Measurements from ENCODE around the gene NPFFR1.

NPFFR1 gene

DNA sequence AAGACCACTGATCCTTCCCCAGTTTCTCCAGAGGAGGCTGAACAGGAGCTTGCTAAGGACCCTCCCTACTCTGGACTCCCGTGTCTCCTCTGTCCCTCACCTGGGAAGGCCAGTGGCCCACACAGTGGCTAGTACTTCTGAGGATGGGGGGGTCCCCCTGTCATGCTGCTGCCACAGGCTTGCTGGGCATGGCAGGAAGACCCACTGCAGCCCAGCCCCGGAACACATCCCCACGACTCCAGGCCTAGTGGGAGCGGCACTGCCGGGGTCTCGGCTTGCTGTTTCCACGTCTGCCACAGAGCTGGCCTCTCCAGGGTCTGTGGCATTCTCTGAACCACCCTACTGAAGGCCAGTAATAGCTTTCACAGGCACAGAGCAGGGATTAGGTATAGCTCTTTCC is 25.9 kb upstream of the NPFFR1 start:
- Histone ChIP-seq H3K14ac (ENCODE audit: low read length in 2 of 2) (no peak overlapping the region), H2AFZ (ENCODE audit: low read depth, low read length) (no peak overlapping the region), H2AK5ac (ENCODE audit: low read length, severe bottlenecking) (no peak overlapping the region), H3K4ac (ENCODE audit: low read depth in 1 of 2, low read length in 2 of 2) (no peak overlapping the region), H2BK5ac (ENCODE audit: low read depth, low read length, poor library complexity, severe bottlenecking) (no peak overlapping the region), H3K79me1 (replicated peaks; ENCODE audit: low read length, poor library complexity, severe bottlenecking) (no peaks in the 10 kb centered on the region), H3K9ac (ENCODE audit: low read length) (no peak overlapping the region), H2BK120ac (ENCODE audit: low read depth, low read length) (no peak overlapping the region), H3K27ac (ENCODE audit: low read length, poor library complexity, severe bottlenecking) (no peak overlapping the region), H3K23ac (ENCODE audit: low read length in 2 of 2) (no peak overlapping the region), H3K4me2 (ENCODE audit: low read length, poor library complexity, severe bottlenecking) (no peak overlapping the region), H2BK12ac (ENCODE audit: low read length in 2 of 2) (no peak overlapping the region), H3K4me1 (ENCODE audit: control insufficient read depth, insufficient read depth, low read depth, low read length) (no peaks in the 10 kb centered on the region), H4K91ac (ENCODE audit: low read length) (no peak overlapping the region), H4K8ac (ENCODE audit: low read length) (no peak overlapping the region), H3K18ac (ENCODE audit: low read depth in 1 of 2, low read length in 2 of 2) (no peak overlapping the region), H3K27me3 (ENCODE audit: control insufficient read depth in 1 of 2, insufficient read depth in 1 of 2, low read length in 2 of 2) (peaks cover 0 to 9% of the 10 kb centered on the region in 2 experiments), H3K9me3 (ENCODE audit: control insufficient read depth, low read length) (no peaks in the 10 kb centered on the region), H2BK15ac (ENCODE audit: low read depth, poor library complexity, severe bottlenecking) (no peak overlapping the region), H3K4me3 (ENCODE audit: insufficient read depth in 1 of 2, low read depth in 1 of 2, low read length in 2 of 2) (no peak overlapping the region), H3K36me3 (ENCODE audit: control insufficient read depth in 1 of 2, insufficient read depth in 2 of 2, low read depth in 1 of 2, low read length in 2 of 2) (peaks cover 0 to 4% of the 10 kb centered on the region in 2 experiments)
- no peak for DNase-seq
- 97% methylated on average over 7 of the region's 7 CpGs for WGBS

DNA sequence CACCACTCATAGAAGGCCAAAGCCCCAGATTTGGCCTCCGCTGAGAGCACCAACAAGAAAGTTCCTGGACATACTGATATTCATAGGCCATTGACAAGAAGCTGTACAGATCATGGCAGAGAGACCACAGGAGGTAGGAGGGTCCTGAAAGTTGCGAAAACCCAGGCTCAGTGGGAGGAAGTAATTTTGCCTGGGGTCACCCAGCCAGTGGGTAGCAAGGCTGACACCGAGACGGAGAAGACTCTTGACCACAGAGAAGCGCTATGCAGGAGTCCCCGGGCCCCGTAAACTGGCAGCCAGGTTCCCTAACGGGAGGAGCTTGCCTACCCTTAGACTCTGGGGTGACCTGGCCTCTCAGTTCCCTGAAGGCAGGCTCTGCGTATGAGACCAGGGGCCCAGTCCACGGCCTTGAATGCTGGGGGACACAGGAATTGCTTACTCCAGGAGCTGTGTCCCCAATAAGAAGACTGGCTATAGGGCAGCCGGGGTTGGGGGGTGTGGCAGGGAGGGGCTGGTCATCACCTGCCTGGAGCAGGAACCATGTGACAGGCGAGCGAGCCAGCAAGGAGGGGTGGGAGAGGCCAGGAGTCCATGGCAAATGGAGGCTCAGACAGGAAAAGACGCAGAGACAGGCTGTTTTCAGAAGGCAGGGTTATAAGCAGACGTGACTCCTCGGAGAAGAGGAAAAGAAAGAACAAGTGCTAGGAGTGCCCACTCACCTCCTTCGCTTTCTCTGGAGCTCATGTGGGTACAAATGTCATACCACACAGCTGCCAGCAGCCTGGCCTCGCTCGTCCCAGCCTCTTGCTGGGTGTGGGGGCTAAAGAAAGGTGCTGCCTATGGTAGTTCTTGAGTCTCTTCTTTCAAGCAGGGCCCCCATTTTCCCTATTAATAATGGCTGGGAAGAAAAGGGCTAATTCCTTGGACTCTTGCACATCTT is 24.6 kb upstream of the NPFFR1 start:
- H3K4ac ChIP-seq (ENCODE audit: low read depth in 1 of 2, low read length in 2 of 2): no peak overlapping the region
- H3K18ac ChIP-seq (ENCODE audit: low read depth in 1 of 2, low read length in 2 of 2): no peak overlapping the region
- no peak overlapping the region for H2BK120ac ChIP-seq (ENCODE audit: low read depth, low read length)
- H3K36me3 ChIP-seq (ENCODE audit: control insufficient read depth in 1 of 2, insufficient read depth in 2 of 2, low read depth in 1 of 2, low read length in 2 of 2): peaks cover 0 to 4% of the 10 kb centered on the region in 2 experiments
- no peaks in the 10 kb centered on the region for H3K79me1 ChIP-seq (replicated peaks; ENCODE audit: low read length, poor library complexity, severe bottlenecking)
- no peak overlapping the region for H2BK15ac ChIP-seq (ENCODE audit: low read depth, poor library complexity, severe bottlenecking)
- whole genome bisulfite sequencing: 98% methylated on average over 19 of the region's 19 CpGs
- H3K27ac ChIP-seq (ENCODE audit: low read length, poor library complexity, severe bottlenecking): no peak overlapping the region
- no peaks in the 10 kb centered on the region for H3K9me3 ChIP-seq (ENCODE audit: control insufficient read depth, low read length)
- no peak overlapping the region for H2AK5ac ChIP-seq (ENCODE audit: low read length, severe bottlenecking)
- H2BK5ac ChIP-seq (ENCODE audit: low read depth, low read length, poor library complexity, severe bottlenecking): no peak overlapping the region
- no peak overlapping the region for H4K91ac ChIP-seq (ENCODE audit: low read length)
- no peak overlapping the region for H3K4me3 ChIP-seq (ENCODE audit: insufficient read depth in 1 of 2, low read depth in 1 of 2, low read length in 2 of 2)
- H4K8ac ChIP-seq (ENCODE audit: low read length): no peak overlapping the region
- H2AFZ ChIP-seq (ENCODE audit: low read depth, low read length): no peak overlapping the region
- no peaks in the 10 kb centered on the region for H3K4me1 ChIP-seq (ENCODE audit: control insufficient read depth, insufficient read depth, low read depth, low read length)
- no peak for DNase-seq
- H3K9ac ChIP-seq (ENCODE audit: low read length): no peak overlapping the region
- no peak overlapping the region for H2BK12ac ChIP-seq (ENCODE audit: low read length in 2 of 2)
- H3K14ac ChIP-seq (ENCODE audit: low read length in 2 of 2): no peak overlapping the region
- H3K4me2 ChIP-seq (ENCODE audit: low read length, poor library complexity, severe bottlenecking): no peak overlapping the region
- H3K23ac ChIP-seq (ENCODE audit: low read length in 2 of 2): no peak overlapping the region
- H3K27me3 ChIP-seq (ENCODE audit: control insufficient read depth in 1 of 2, insufficient read depth in 1 of 2, low read length in 2 of 2): peaks cover 0 to 9% of the 10 kb centered on the region in 2 experiments

DNA sequence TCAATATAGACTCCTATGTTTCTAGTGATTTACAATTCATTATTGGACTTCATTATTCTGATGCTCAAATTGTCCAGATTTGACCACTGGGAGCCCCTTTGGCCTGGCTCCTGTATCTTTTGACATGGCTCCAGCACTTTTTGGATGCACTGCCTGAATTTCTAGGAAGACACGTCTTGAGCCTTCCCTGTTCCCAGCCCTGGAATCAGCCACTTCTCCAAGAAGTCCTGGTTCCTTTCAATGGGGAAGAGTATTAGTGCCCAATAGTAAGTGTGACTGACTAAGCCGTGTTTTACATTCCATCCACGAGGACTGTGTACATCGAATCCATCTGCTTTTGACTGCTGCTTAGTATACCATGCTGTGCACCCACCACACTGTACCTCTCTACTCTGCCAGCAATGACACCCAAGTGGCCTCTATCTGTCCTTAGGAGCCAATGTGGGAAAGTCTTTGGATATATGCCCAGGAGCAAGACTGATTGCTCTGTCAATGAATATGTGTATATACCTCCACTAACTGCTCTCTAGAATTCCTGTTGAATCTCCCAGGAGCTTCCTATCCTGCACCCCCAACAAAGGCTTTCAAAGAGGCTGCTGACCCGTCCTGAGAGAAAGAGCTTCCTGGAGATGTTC is 23.2 kb upstream of the NPFFR1 start:
- no peak overlapping the region for H3K9ac ChIP-seq (ENCODE audit: low read length)
- H3K14ac ChIP-seq (ENCODE audit: low read length in 2 of 2): no peak overlapping the region
- no peak overlapping the region for H3K4me2 ChIP-seq (ENCODE audit: low read length, poor library complexity, severe bottlenecking)
- peaks cover 0 to 9% of the 10 kb centered on the region in 2 experiments for H3K27me3 ChIP-seq (ENCODE audit: control insufficient read depth in 1 of 2, insufficient read depth in 1 of 2, low read length in 2 of 2)
- no peaks in the 10 kb centered on the region for H3K79me1 ChIP-seq (replicated peaks; ENCODE audit: low read length, poor library complexity, severe bottlenecking)
- no peak overlapping the region for H2BK15ac ChIP-seq (ENCODE audit: low read depth, poor library complexity, severe bottlenecking)
- no peak overlapping the region for H4K91ac ChIP-seq (ENCODE audit: low read length)
- no peak overlapping the region for H2AK5ac ChIP-seq (ENCODE audit: low read length, severe bottlenecking)
- H3K9me3 ChIP-seq (ENCODE audit: control insufficient read depth, low read length): no peaks in the 10 kb centered on the region
- 95% methylated on average over 4 of the region's 5 CpGs for WGBS
- no peak overlapping the region for H3K4me3 ChIP-seq (ENCODE audit: insufficient read depth in 1 of 2, low read depth in 1 of 2, low read length in 2 of 2)
- H4K8ac ChIP-seq (ENCODE audit: low read length): no peak overlapping the region
- H3K4me1 ChIP-seq (ENCODE audit: control insufficient read depth, insufficient read depth, low read depth, low read length): no peaks in the 10 kb centered on the region
- H2BK12ac ChIP-seq (ENCODE audit: low read length in 2 of 2): no peak overlapping the region
- H2AFZ ChIP-seq (ENCODE audit: low read depth, low read length): no peak overlapping the region
- no peak for DNase-seq
- H3K4ac ChIP-seq (ENCODE audit: low read depth in 1 of 2, low read length in 2 of 2): no peak overlapping the region
- H2BK120ac ChIP-seq (ENCODE audit: low read depth, low read length): no peak overlapping the region
- no peak overlapping the region for H3K27ac ChIP-seq (ENCODE audit: low read length, poor library complexity, severe bottlenecking)
- no peak overlapping the region for H3K18ac ChIP-seq (ENCODE audit: low read depth in 1 of 2, low read length in 2 of 2)
- H3K23ac ChIP-seq (ENCODE audit: low read length in 2 of 2): no peak overlapping the region
- peaks cover 0 to 4% of the 10 kb centered on the region in 2 experiments for H3K36me3 ChIP-seq (ENCODE audit: control insufficient read depth in 1 of 2, insufficient read depth in 2 of 2, low read depth in 1 of 2, low read length in 2 of 2)
- no peak overlapping the region for H2BK5ac ChIP-seq (ENCODE audit: low read depth, low read length, poor library complexity, severe bottlenecking)

DNA sequence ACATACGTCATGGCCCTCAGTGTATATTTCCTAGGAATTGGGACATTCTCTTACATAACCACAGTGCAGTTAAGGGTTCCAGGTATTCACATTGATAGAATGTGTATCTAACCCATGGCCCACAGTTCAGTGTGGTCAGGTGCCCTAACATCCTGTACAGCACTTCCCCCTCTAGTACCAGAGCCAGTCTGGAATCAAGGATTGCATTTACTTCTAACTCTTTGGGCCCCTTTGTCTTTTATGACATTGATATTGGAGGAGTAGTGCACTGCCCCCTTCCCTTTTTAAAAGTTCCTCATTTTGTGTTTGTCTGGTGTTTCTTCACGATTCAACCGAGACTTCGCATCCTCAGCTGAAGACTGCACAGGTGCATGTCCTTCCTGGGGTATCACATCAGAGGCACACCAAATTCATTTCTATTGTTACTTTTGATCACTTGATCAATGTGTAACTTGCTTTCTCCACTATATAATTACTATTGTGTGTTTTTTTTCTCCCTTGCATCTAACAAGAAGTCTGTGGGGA is 22.4 kb upstream of the NPFFR1 start:
- H2BK15ac ChIP-seq (ENCODE audit: low read depth, poor library complexity, severe bottlenecking): no peak overlapping the region
- H3K27ac ChIP-seq (ENCODE audit: low read length, poor library complexity, severe bottlenecking): no peak overlapping the region
- peaks cover 0 to 9% of the 10 kb centered on the region in 2 experiments for H3K27me3 ChIP-seq (ENCODE audit: control insufficient read depth in 1 of 2, insufficient read depth in 1 of 2, low read length in 2 of 2)
- H3K9me3 ChIP-seq (ENCODE audit: control insufficient read depth, low read length): no peaks in the 10 kb centered on the region
- no peak overlapping the region for H4K91ac ChIP-seq (ENCODE audit: low read length)
- H3K23ac ChIP-seq (ENCODE audit: low read length in 2 of 2): no peak overlapping the region
- H2BK12ac ChIP-seq (ENCODE audit: low read length in 2 of 2): no peak overlapping the region
- H3K14ac ChIP-seq (ENCODE audit: low read length in 2 of 2): no peak overlapping the region
- no peak overlapping the region for H2AK5ac ChIP-seq (ENCODE audit: low read length, severe bottlenecking)
- peaks cover 0 to 6% of the 10 kb centered on the region in 2 experiments for H3K36me3 ChIP-seq (ENCODE audit: control insufficient read depth in 1 of 2, insufficient read depth in 2 of 2, low read depth in 1 of 2, low read length in 2 of 2)
- no peaks in the 10 kb centered on the region for H3K4me1 ChIP-seq (ENCODE audit: control insufficient read depth, insufficient read depth, low read depth, low read length)
- DNase-seq: no peak
- H2BK120ac ChIP-seq (ENCODE audit: low read depth, low read length): no peak overlapping the region
- H3K18ac ChIP-seq (ENCODE audit: low read depth in 1 of 2, low read length in 2 of 2): no peak overlapping the region
- no peak overlapping the region for H4K8ac ChIP-seq (ENCODE audit: low read length)
- H3K4me2 ChIP-seq (ENCODE audit: low read length, poor library complexity, severe bottlenecking): no peak overlapping the region
- 100% methylated on average over 4 of the region's 4 CpGs for WGBS
- no peak overlapping the region for H3K9ac ChIP-seq (ENCODE audit: low read length)
- H2AFZ ChIP-seq (ENCODE audit: low read depth, low read length): no peak overlapping the region
- no peak overlapping the region for H3K4me3 ChIP-seq (ENCODE audit: insufficient read depth in 1 of 2, low read depth in 1 of 2, low read length in 2 of 2)
- H2BK5ac ChIP-seq (ENCODE audit: low read depth, low read length, poor library complexity, severe bottlenecking): no peak overlapping the region
- no peaks in the 10 kb centered on the region for H3K79me1 ChIP-seq (replicated peaks; ENCODE audit: low read length, poor library complexity, severe bottlenecking)
- no peak overlapping the region for H3K4ac ChIP-seq (ENCODE audit: low read depth in 1 of 2, low read length in 2 of 2)
